GM10248 (cell line): Measurements from ENCODE around the gene DNAJC5.

Experiments
- CTCF ChIA-PET: fragments of 300-600 bp; sonication (Branson Sonifier 250); formaldehyde crosslinking; extraction: SDS; loops from one replicate; lab custom pipeline; 2021; ENCODE audit warnings: antibody characterized with exemption; lab: Yijun Ruan, JAX
- POLR2A ChIA-PET: fragments of 350-650 bp; sonication (Branson Sonifier 250); formaldehyde crosslinking; extraction: SDS; loops from one replicate; lab custom pipeline; 2020; ENCODE audit warnings: antibody characterized with exemption; lab: Yijun Ruan, JAX
- DNase-seq: peaks from one replicate; pipeline ENCODE4 v3.0.0; 2012; ENCODE audit errors: extremely low spot score
- CTCF ChIP-seq: IDR thresholded peaks from 2 replicates; pipeline ENCODE4 v1.5.1; 2012; ENCODE audit warnings: mild to moderate bottlenecking, low read depth; ENCODE audit errors: extremely low read depth, missing control alignments, control extremely low read depth

DNAJC5 gene

GRCh38 chr20:63931735-63932134, 36.8 kb downstream of the DNAJC5 start:
- ChIA-PET POLR2A (no interaction called here), CTCF (interaction anchor here (1.1 kb wide), 1 partner anchor 11 kb away, joined by 3 read pairs; no protein-coding TSS in a partner anchor)
- TF ChIP-seq CTCF = no peak
- DNase-seq = no peak

- POLR2A ChIA-PET = no interaction called here
- no peak for TF ChIP-seq CTCF
- no peak for DNase-seq
- CTCF ChIA-PET = interaction anchor here (0.8 to 1.3 kb wide), 2 partner anchors 8 to 9 kb away, joined by 3 read pairs; no protein-coding TSS in a partner anchor
Measured at GRCh38 chr20:63932606-63933160, 37.8 kb downstream of the DNAJC5 start.

GRCh38 chr20:63933646-63934045, 38.7 kb downstream of the DNAJC5 start:
- ChIA-PET CTCF (interaction anchor here (1.3 to 1.4 kb wide), 2 partner anchors 9 to 40 kb away, joined by 3 read pairs; no protein-coding TSS in a partner anchor), POLR2A (interaction anchor here (0.8 kb wide), 1 partner anchor 9 kb away, joined by 3 read pairs; no protein-coding TSS in a partner anchor)
- no peak for TF ChIP-seq CTCF
- DNase-seq = no peak

- ChIA-PET CTCF (interaction anchor here (1.1 to 1.5 kb wide), 4 partner anchors 16 to 123 kb away, joined by 3 to 5 read pairs (median 4); no protein-coding TSS in a partner anchor), POLR2A (interaction anchor here (0.6 kb wide), 1 partner anchor 653 kb away, joined by 4 read pairs; no protein-coding TSS in a partner anchor)
- TF ChIP-seq CTCF = no peak
- DNase-seq = no peak
Measured at GRCh38 chr20:63934271-63935068, 39.5 kb downstream of the DNAJC5 start.

GRCh38 chr20:63935447-63935846, 40.5 kb downstream of the DNAJC5 start:
- CTCF ChIA-PET = interaction anchor here (1.1 to 1.5 kb wide), 3 partner anchors 17 to 122 kb away, joined by 4 to 5 read pairs (median 4); no protein-coding TSS in a partner anchor
- POLR2A ChIA-PET = interaction anchor here (0.6 kb wide), 1 partner anchor 654 kb away, joined by 4 read pairs; no protein-coding TSS in a partner anchor
- DNase-seq = no peak
- TF ChIP-seq CTCF = no peak

- CTCF ChIA-PET = no interaction called here
- POLR2A ChIA-PET = no interaction called here
- no peak for TF ChIP-seq CTCF
- DNase-seq = no peak
Measured at GRCh38 chr20:63937596-63937995, 42.7 kb downstream of the DNAJC5 start.
